ENCODE results near the gene UNC5CL.

UNC5CL gene

GRCh38 chr6:41063884-41064285 is 24.9 kb upstream of the UNC5CL start:
- no peak for DNase-seq (ENCODE audit: low spot score)

GRCh38 chr6:41062056-41062455 is 23.0 kb upstream of the UNC5CL start:
- no peak for DNase-seq (ENCODE audit: low spot score)

- no peak for DNase-seq (ENCODE audit: low spot score)
These were observed 22.2 kb upstream of the UNC5CL start for GRCh38 chr6:41061196-41061726.

GRCh38 chr6:41059556-41059955 is 20.5 kb upstream of the UNC5CL start:
- DNase-seq (ENCODE audit: low spot score) = peak; percentile 67

GRCh38 chr6:41058783-41059181 is 19.8 kb upstream of the UNC5CL start:
- DNase-seq (ENCODE audit: low spot score) = no peak

- no peak for DNase-seq (ENCODE audit: low spot score)
These were observed 17.9 kb upstream of the UNC5CL start for GRCh38 chr6:41056768-41057490.

GRCh38 chr6:41055149-41055548 is 16.1 kb upstream of the UNC5CL start:
- DNase-seq (ENCODE audit: low spot score) = no peak

- DNase-seq (ENCODE audit: low spot score) = no peak
These were observed 15.5 kb upstream of the UNC5CL start for GRCh38 chr6:41054511-41054910.

- DNase-seq (ENCODE audit: low spot score) = no peak
These were observed 14.0 kb upstream of the UNC5CL start, which contains the start of gene APOBEC2 for GRCh38 chr6:41053041-41053440. TSS of gene APOBEC2 (plus strand) at chr6:41053202. CDS start at chr6:41053348, 146 bp downstream.

GRCh38 chr6:41051873-41052272 is 12.9 kb upstream of the UNC5CL start:
- no peak for DNase-seq (ENCODE audit: low spot score)

- no peak for DNase-seq (ENCODE audit: low spot score)
These were observed 11.5 kb upstream of the UNC5CL start for GRCh38 chr6:41050536-41050935.

- DNase-seq (ENCODE audit: low spot score) = no peak
These were observed 10.9 kb upstream of the UNC5CL start for GRCh38 chr6:41049955-41050354.

GRCh38 chr6:41049521-41049920 is 10.5 kb upstream of the UNC5CL start:
- no peak for DNase-seq (ENCODE audit: low spot score)

- DNase-seq (ENCODE audit: low spot score) = no peak
These were observed 9.0 kb upstream of the UNC5CL start for GRCh38 chr6:41047745-41048732.

GRCh38 chr6:41047306-41047705 is 8.3 kb upstream of the UNC5CL start:
- no peak for DNase-seq (ENCODE audit: low spot score)

- no peak for DNase-seq (ENCODE audit: low spot score)
These were observed 7.1 kb upstream of the UNC5CL start for GRCh38 chr6:41046084-41046483.

GRCh38 chr6:41045664-41046063 is 6.6 kb upstream of the UNC5CL start:
- no peak for DNase-seq (ENCODE audit: low spot score)

GRCh38 chr6:41043151-41043550 is 4.1 kb upstream of the UNC5CL start:
- DNase-seq (ENCODE audit: low spot score) = no peak

- no peak for DNase-seq (ENCODE audit: low spot score)
These were observed 3.4 kb upstream of the UNC5CL start, which contains the start of gene TSPO2 for GRCh38 chr6:41042226-41043055. TSS of gene TSPO2 (plus strand) at chr6:41042467. CDS start at chr6:41042986, 519 bp downstream.

- no peak for DNase-seq (ENCODE audit: low spot score)
These were observed 2.0 kb upstream of the UNC5CL start for GRCh38 chr6:41040940-41041536.
